Stomach smooth muscle (tissue), 2 donors: ENCODE results near the gene ITGB8.
A peak's percentile ranks its signal among the peaks of the same experiment; 100 is the strongest.
"Not testable (repeated sequence)": the region's sequence is repeated elsewhere in the genome, so short reads cannot be mapped to it uniquely, and the experiment has no call there.

Experiments
- H3K27ac ChIP-seq: one replicate; pipeline ENCODE4 v1.7.0; 2013; ENCODE audit warnings: mild to moderate bottlenecking, low read length, inconsistent platforms
- H3K27me3 ChIP-seq, 2 donors: one replicate each; pipeline ENCODE4 v1.7.0; 2013; ENCODE audit warnings: low read length in 2 of 2; ENCODE audit not compliant: insufficient read depth in 2 of 2, control insufficient read depth in 1 of 2
- H3K36me3 ChIP-seq, 2 donors: one replicate each; pipeline ENCODE4 v1.7.0; 2013; ENCODE audit warnings: low read length in 2 of 2; ENCODE audit not compliant: control insufficient read depth in 2 of 2, insufficient read depth in 2 of 2
- H3K4me1 ChIP-seq: one replicate; pipeline ENCODE4 v1.7.0; 2013; ENCODE audit warnings: low read length; ENCODE audit not compliant: control insufficient read depth, insufficient read depth
- H3K4me3 ChIP-seq, 2 donors: one replicate each; pipeline ENCODE4 v1.7.0; 2013; ENCODE audit warnings: low read length in 2 of 2
- H3K9ac ChIP-seq, 2 donors: one replicate each; pipeline ENCODE4 v1.7.0; 2013; ENCODE audit warnings: low read length in 2 of 2, mild to moderate bottlenecking in 1 of 2
- H3K9me3 ChIP-seq, 2 donors: one replicate each; pipeline ENCODE4 v1.7.0; 2013; ENCODE audit warnings: low read length in 2 of 2; ENCODE audit not compliant: control insufficient read depth in 2 of 2
- donor health status: healthy.
- donor health status: Pancreatic carcinoma.

ITGB8 gene

DNA sequence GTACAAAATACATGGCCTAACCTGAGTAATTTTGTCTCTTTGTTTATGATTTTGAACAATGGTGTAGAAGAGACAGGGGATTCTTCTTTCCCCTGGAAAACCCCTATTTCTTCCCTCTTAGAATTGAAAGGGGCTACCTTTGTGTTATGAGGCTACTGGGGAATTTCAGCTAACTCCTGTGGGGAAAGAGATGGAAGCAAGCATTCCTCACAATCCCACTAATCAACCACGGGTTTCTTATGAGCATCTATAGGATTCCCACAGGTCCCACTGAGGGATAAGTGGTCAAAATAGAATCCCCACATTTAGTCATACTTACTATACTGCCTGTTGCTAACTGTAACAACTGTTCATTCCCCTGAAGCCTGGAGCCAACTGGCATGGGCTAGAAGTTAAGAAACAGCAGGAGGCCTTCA is 32.2 kb upstream of the ITGB8 start:
- Histone ChIP-seq H3K27me3 (no peaks in the 10 kb centered on the region), H3K4me3 (no peak overlapping the region), H3K9ac (no peak overlapping the region), H3K9me3 (no peaks in the 10 kb centered on the region), H3K27ac (no peak overlapping the region), H3K36me3 (no peaks in the 10 kb centered on the region), H3K4me1 (no peaks in the 10 kb centered on the region)

DNA sequence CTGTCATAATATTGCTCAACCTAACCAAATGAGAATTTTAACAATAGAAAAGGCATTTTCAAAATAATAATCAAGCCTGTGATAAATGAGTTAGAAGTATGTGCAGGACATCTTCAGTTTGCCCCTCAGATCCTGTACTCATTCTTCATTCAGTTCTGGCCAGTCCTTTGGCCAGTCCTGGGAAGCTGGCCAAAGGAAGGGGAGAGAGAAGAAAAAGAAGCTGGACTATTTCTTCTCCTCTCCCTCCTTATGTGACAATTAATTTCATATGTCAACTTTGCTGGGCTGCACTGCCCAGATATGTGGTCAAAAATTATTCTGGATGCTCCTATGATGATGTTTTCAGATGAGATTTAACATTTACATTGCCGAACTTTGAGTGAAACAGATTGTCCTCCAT is 31.6 kb upstream of the ITGB8 start:
- no peaks in the 10 kb centered on the region for H3K36me3 ChIP-seq
- H3K9ac ChIP-seq, result no peak overlapping the region
- H3K4me1 ChIP-seq, result no peaks in the 10 kb centered on the region
- no peaks in the 10 kb centered on the region for H3K27me3 ChIP-seq
- H3K27ac ChIP-seq, result no peak overlapping the region
- no peaks in the 10 kb centered on the region for H3K9me3 ChIP-seq
- no peak overlapping the region for H3K4me3 ChIP-seq

DNA sequence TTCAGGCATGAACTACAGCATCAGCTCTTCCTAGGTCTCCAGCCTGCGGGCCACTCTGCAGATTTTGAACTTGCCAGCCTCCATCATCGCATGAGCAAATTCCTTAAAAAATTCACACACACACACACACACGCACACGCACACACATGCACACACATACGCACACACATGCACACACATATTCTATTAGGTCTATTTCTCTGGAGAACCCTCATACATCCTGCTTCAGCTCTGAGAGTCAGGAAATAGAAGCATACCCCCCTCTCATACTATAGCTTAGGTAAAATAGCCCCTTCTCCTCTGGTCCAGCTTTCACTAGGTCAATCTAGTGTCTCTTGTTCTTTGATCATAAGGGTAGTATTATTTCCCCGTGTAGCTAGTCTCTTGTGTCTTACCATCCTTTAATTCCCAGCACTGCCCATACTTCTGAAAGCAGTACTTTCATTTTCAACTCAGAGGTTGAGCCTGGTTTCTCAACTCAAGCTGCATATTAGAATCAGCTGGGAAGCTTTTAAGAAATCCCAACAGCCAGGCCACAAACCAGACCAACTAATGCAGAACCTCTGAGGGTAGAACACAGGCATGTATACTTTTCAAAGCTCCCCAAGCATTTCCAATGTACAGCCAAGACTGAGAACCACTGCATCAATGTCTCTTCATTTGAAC is 30.9 kb upstream of the ITGB8 start:
- Histone ChIP-seq H3K9me3 (no peaks in the 10 kb centered on the region), H3K4me3 (peak overlapping the region; percentile 20 to 36), H3K36me3 (no peaks in the 10 kb centered on the region), H3K27ac (no peak overlapping the region), H3K4me1 (no peaks in the 10 kb centered on the region), H3K9ac (no peak overlapping the region), H3K27me3 (no peaks in the 10 kb centered on the region)

DNA sequence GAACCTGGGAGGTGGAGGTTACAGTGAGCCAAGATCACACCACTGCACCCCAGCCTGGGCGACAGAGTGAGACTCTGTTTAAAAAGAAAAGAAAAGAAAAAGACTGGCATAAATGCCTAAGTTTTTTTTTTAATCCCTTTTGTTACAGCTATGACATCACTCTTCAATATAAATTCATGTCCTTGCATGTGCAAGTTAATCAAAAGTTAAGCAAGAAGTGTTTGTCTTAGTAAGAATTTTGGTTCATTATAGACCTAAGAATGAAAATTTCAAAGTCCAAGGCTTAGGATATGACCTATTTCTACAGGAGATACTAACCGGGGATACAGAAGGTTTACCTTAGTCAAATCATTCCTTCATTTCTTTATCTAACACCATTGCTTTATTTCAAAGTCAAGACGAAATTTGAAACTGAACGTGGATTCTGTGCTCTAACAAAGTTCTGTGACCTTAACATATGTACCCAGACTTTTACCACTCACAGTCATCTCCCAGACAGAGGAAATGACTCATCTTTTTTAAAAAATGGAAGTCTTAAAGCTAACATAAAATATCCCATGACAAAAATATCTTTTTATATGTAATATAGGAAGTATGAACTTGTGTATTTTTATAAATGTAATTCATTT is 29.3 kb upstream of the ITGB8 start:
- no peaks in the 10 kb centered on the region for H3K36me3 ChIP-seq
- H3K4me3 ChIP-seq, result no peak overlapping the region
- H3K9me3 ChIP-seq, result no peaks in the 10 kb centered on the region
- H3K27ac ChIP-seq, result no peak overlapping the region
- H3K9ac ChIP-seq, result no peak overlapping the region
- no peaks in the 10 kb centered on the region for H3K27me3 ChIP-seq
- H3K4me1 ChIP-seq, result no peaks in the 10 kb centered on the region

DNA sequence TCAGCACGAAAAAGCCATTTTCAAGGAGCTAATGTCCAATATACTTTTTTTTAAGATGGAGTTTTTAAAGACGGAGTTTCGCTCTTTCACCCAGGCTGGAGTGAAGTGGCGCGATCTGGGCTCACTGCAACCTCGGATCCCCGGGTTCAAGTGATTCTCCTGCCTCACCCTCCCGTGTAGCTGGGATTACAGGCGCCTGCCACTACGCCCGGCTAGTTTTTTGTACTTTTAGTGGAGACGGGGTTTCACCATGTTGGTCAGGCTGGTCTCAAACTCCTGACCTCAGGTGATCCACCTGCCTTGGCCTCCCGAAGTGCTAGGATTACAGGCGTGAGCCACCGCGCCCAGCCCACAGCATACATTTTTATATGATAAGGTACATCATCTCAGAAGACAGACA is 28.4 kb upstream of the ITGB8 start:
- not testable (repeated sequence) for H3K9ac ChIP-seq, H3K4me1 ChIP-seq, H3K27me3 ChIP-seq, H3K36me3 ChIP-seq, H3K27ac ChIP-seq, H3K4me3 ChIP-seq, H3K9me3 ChIP-seq

DNA sequence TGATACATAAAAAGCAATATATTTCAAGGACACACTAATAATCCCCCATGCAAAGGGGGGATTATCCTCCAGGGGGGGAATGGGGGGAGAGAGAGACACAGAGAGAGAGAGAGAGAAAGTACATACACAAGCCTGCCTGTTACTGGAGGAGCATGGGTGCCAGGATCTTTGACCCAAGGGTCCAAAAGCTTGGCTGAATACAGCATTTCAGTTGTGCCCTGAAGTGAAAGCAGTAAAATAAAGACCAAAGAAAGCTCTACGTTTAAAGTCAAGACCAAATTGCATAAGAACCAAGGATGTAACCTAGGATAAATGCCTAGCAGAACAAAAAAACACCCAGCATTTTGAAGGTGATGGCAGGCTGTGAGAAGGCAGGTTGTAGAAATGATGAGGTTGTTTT is 27.8 kb upstream of the ITGB8 start:
- no peaks in the 10 kb centered on the region for H3K9me3 ChIP-seq
- no peaks in the 10 kb centered on the region for H3K36me3 ChIP-seq
- H3K9ac ChIP-seq, result no peak overlapping the region
- H3K4me1 ChIP-seq, result no peaks in the 10 kb centered on the region
- no peaks in the 10 kb centered on the region for H3K27me3 ChIP-seq
- H3K27ac ChIP-seq, result no peak overlapping the region
- H3K4me3 ChIP-seq, result no peak overlapping the region

DNA sequence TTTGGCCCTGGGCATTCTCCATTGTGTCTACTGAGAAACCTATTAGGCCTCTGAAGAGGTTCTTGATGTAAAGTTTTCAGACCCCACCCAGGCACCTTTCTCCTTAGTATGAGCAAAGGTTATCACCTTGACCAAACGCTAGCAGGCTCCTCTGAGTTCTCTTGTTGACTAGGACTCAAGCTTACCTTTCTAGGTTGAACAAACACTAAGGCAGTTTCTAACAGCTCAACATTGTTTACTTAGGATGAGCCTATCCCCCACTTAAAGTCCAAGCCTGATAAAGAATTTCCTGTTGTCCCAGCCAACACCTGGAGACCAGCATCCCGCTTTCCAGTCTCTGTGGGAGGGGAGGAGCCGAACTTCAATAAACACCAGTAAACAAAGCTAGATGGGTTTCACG is 26.3 kb upstream of the ITGB8 start:
- H3K36me3 ChIP-seq, result no peaks in the 10 kb centered on the region
- H3K9ac ChIP-seq, result no peak overlapping the region
- no peaks in the 10 kb centered on the region for H3K4me1 ChIP-seq
- H3K4me3 ChIP-seq, result no peak overlapping the region
- H3K27ac ChIP-seq, result no peak overlapping the region
- H3K27me3 ChIP-seq, result no peaks in the 10 kb centered on the region
- H3K9me3 ChIP-seq, result no peaks in the 10 kb centered on the region

DNA sequence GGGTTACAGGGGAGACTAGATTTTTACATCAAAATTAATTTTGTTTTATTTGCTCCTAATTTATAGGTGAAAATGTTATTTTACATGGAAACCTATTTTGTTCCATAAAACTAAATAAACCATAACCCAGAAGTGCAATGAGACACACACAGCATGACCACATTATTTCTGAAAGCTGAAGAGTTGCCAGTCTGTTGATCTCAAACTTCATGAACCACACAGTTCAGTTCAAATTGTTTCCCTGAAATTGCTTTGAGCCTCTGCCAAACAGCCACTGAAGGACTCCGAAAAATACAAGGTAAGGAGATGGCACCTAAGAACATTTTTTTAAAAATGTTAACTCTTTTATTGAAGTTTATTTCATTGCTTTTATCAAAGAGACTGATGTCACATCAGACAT is 25.0 kb upstream of the ITGB8 start:
- H3K4me1 ChIP-seq, result no peaks in the 10 kb centered on the region
- no peak overlapping the region for H3K9ac ChIP-seq
- H3K27ac ChIP-seq, result no peak overlapping the region
- no peak overlapping the region for H3K4me3 ChIP-seq
- no peaks in the 10 kb centered on the region for H3K27me3 ChIP-seq
- H3K36me3 ChIP-seq, result no peaks in the 10 kb centered on the region
- H3K9me3 ChIP-seq, result no peaks in the 10 kb centered on the region

DNA sequence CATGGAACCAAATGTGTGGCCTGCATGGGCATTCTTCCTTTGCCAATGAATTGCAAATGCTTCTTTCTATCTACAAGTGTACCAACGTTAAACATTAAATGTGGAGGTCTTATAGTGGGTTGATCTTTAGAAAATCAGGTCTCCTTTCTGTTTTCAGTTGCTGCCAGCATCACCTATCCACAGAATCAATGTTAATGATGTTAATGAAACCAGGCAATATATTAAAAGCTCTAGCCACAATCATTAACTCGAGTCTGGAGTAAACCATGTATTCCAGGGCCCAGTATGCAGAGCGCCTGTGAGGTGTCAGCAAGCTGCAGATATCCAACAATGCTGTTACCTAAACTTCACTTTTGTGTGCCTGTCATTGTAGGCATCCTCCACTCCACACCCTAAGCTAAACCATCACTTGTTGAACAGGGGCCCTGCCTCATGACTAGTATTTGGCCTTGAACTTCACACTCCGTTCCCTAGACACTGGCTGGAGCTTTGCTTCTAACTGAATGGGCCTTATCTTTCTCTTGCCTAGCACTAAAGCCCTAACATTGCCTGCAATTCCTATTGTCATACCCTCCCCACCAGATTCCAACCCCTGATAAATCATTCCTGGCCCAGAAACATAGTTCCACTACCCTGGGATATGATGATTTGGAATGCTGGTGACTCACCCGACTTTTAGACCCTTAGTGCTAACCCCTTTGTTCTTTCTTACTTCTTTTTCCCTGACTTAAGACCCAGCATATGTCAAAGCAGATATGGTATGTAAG is 24.3 kb upstream of the ITGB8 start:
- no peaks in the 10 kb centered on the region for H3K4me1 ChIP-seq
- H3K9me3 ChIP-seq, result no peaks in the 10 kb centered on the region
- no peak overlapping the region for H3K27ac ChIP-seq
- no peak overlapping the region for H3K9ac ChIP-seq
- no peak overlapping the region for H3K4me3 ChIP-seq
- no peaks in the 10 kb centered on the region for H3K36me3 ChIP-seq
- no peaks in the 10 kb centered on the region for H3K27me3 ChIP-seq

DNA sequence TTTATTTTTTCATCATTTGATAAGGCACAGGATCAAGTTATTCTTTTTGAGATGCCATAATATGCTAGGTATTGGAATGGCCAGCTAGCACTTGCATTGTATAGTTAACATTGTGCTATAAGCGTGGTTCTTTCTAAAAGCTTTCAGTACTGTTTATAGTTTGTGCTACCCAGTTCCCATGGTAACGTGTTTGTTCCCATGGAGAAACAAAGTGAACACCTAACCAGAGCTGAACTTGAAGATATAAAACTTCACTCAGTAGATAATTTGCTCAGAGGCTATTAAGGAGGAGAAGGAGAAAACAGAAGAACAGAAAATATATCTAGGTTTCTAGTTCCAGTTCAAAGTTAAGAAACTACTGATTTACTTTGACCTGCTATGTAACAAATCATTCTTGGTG is 23.6 kb upstream of the ITGB8 start:
- H3K36me3 ChIP-seq, result no peaks in the 10 kb centered on the region
- H3K4me1 ChIP-seq, result no peaks in the 10 kb centered on the region
- no peak overlapping the region for H3K27ac ChIP-seq
- no peaks in the 10 kb centered on the region for H3K27me3 ChIP-seq
- no peak overlapping the region for H3K4me3 ChIP-seq
- no peaks in the 10 kb centered on the region for H3K9me3 ChIP-seq
- no peak overlapping the region for H3K9ac ChIP-seq

DNA sequence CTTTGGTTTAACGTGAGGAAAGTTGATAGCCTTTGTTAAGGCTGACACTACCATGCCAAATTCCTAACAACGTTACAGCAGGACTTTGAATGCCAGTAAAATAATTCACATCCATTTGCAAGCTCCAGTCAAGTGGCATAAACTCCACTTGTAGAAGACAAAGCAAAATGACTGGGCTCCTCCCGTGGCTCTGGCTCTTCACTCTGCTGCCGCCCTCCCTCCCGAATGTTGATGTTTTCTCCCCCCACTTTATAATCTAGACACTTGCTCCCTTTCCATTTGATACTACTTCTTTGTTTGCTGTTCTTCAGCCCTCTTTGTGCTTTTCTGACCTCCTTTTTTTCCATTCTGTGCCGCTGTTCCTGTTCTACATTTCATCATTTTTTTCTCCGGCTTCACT is 22.8 kb upstream of the ITGB8 start:
- no peak overlapping the region for H3K27ac ChIP-seq
- no peaks in the 10 kb centered on the region for H3K27me3 ChIP-seq
- H3K4me1 ChIP-seq, result no peaks in the 10 kb centered on the region
- no peak overlapping the region for H3K4me3 ChIP-seq
- no peak overlapping the region for H3K9ac ChIP-seq
- H3K9me3 ChIP-seq, result no peaks in the 10 kb centered on the region
- H3K36me3 ChIP-seq, result no peaks in the 10 kb centered on the region
